NCI-H82 treated with DMSO at 0.1 percent for 48 hours (cell line): Measurements from ENCODE around the gene CSAG1.
"Not testable (repeated sequence)": the region's sequence is repeated elsewhere in the genome, so short reads cannot be mapped to it uniquely, and the experiment has no call there.

Experiments
- DNase-seq: peaks from one replicate; lab custom pipeline; 2025; ENCODE audit not compliant: unreplicated experiment; lab: John Stamatoyannopoulos, UW

CSAG1 gene

DNA sequence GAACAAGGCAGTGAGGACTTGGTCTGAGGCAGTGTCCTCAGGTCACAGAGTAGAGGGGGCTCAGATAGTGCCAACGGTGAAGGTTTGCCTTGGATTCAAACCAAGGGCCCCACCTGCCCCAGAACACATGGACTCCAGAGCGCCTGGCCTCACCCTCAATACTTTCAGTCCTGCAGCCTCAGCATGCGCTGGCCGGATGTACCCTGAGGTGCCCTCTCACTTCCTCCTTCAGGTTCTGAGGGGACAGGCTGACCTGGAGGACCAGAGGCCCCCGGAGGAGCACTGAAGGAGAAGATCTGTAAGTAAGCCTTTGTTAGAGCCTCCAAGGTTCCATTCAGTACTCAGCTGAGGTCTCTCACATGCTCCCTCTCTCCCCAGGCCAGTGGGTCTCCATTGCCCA lies 33.1 kb downstream of the CSAG1 start:
- not testable (repeated sequence) for DNase-seq

DNA sequence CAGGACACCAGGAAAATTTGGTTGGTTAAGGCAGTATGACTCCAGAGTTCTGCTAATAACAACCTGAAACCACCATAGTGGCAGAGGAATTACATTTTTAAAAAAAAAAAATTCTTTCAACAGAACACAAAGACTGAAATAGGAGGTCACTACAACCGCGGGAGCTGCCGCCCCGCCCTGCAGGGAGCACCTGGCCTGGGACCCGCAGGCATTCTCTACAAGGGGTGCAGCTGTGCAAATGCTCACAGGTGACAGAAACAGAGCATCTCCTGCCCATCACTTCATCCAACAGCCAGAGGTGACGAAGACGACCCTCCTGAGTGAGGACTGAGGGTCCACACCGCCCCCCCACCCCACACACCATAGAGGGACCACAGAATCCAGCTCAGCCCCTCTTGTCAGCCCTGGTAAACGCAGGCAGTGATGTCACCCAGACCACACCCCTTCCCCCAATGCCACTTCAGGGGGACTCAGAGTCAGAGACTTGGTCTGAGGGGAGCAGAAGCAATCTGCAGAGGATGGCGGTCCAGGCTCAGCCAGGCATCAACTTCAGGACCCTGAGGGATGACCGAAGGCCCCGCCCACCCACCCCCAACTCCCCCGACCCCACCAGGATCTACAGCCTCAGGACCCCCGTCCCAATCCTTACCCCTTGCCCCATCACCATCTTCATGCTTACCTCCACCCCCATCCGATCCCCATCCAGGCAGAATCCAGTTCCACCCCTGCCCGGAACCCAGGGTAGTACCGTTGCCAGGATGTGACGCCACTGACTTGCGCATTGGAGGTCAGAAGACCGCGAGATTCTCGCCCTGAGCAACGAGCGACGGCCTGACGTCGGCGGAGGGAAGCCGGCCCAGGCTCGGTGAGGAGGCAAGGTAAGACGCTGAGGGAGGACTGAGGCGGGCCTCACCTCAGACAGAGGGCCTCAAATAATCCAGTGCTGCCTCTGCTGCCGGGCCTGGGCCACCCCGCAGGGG lies 35.3 kb downstream of the CSAG1 start, which contains the start of gene MAGEA3:
TSS of gene MAGEA3 (plus strand) at position 843 of the 980 bp plus-strand sequence. CDS start 2,039 bp downstream, outside the sequence.
- DNase-seq: not testable (repeated sequence)

DNA sequence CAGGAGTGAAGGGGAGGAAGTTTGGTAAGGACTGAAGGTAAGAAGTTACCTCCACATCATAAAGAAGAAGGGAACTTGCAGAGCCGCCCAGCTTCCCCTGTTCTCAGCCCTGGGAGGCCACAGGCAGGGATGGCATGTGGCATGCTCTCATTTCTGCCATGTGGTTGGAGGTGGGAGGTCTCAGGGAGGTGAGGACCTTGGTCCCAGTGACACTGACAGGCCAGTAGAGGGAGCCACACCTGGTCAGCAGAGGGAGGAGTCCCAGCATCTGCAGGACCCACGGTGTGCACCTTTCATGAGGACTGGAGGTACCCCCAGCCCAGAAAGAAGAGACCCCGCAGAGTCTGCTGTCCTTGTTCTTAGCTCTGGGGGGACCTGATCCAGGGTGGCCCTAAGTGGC lies 52.5 kb downstream of the CSAG1 start:
- not testable (repeated sequence) for DNase-seq
